Activated CD8-positive, alpha-beta T cell treated with anti-CD3 and anti-CD28 coated beads for 36 hours (primary cell): ENCODE data around the gene KDM1B. TPM values are rescaled to one million over a fixed set of nuclear protein-coding genes. Genes with fewer than 3 reads are reported as not detected.

ENCODE experiments used
- ATAC-seq: fragments of 200-7000 bp; cut with Tn5 transposase; one replicate; pipeline ENCODE4 v1.10.0; 2021; ENCODE audit warnings: mild to moderate bottlenecking, moderate library complexity
- CTCF ChIA-PET: fragments of 350-600 bp; sonication (Branson Sonifier 250); formaldehyde crosslinking; loops from one replicate; lab custom pipeline; 2021; ENCODE audit warnings: antibody characterized with exemption; lab: Charles Lee
- POLR2A ChIA-PET: fragments of 350-600 bp; sonication (Branson Sonifier 250); formaldehyde crosslinking; loops from one replicate; lab custom pipeline; 2021; ENCODE audit warnings: antibody characterized with exemption; lab: Charles Lee
- DNase-seq: peaks from one replicate; pipeline ENCODE4 v3.0.0-alpha.2; 2020
- H3K27ac Mint-ChIP-seq: one replicate; pipeline ENCODE4 v1.8.0; 2021; ENCODE audit warnings: mild to moderate bottlenecking, mixed read lengths
- H3K27me3 Mint-ChIP-seq: one replicate; pipeline ENCODE4 v1.8.0; 2021; ENCODE audit warnings: mixed read lengths
- H3K36me3 Mint-ChIP-seq: one replicate; pipeline ENCODE4 v1.8.0; 2021; ENCODE audit warnings: low read depth, mixed read lengths
- H3K4me1 Mint-ChIP-seq: one replicate; pipeline ENCODE4 v1.8.0; 2021; ENCODE audit warnings: low read depth, mixed read lengths
- H3K4me3 Mint-ChIP-seq: one replicate; pipeline ENCODE4 v1.8.0; 2021; ENCODE audit warnings: mild to moderate bottlenecking, moderate library complexity, mixed read lengths
- H3K9me3 Mint-ChIP-seq: one replicate; pipeline ENCODE4 v1.8.0; 2021; ENCODE audit warnings: mixed read lengths
- CTCF ChIP-seq: fragments of 200-600 bp; IDR thresholded peaks from one replicate; pipeline ENCODE4 v1.8.0; 2022; ENCODE audit warnings: antibody characterized with exemption, mild to moderate bottlenecking
- intact Hi-C: fragments of 100-400 bp; cut with micrococcal nuclease; formaldehyde crosslinking; loops from one replicate; pipeline ENCODE4 v1.10.0; 2022
- total RNA-seq, 2 experiments: library from RNA; stranded (reverse); gene quantifications; one replicate each; pipeline ENCODE4 v1.2.3, GENCODE V29; 2021

Gene KDM1B
- total RNA-seq, 2 experiments from 2014 or later = 10.9 to 12.2 TPM

DNA sequence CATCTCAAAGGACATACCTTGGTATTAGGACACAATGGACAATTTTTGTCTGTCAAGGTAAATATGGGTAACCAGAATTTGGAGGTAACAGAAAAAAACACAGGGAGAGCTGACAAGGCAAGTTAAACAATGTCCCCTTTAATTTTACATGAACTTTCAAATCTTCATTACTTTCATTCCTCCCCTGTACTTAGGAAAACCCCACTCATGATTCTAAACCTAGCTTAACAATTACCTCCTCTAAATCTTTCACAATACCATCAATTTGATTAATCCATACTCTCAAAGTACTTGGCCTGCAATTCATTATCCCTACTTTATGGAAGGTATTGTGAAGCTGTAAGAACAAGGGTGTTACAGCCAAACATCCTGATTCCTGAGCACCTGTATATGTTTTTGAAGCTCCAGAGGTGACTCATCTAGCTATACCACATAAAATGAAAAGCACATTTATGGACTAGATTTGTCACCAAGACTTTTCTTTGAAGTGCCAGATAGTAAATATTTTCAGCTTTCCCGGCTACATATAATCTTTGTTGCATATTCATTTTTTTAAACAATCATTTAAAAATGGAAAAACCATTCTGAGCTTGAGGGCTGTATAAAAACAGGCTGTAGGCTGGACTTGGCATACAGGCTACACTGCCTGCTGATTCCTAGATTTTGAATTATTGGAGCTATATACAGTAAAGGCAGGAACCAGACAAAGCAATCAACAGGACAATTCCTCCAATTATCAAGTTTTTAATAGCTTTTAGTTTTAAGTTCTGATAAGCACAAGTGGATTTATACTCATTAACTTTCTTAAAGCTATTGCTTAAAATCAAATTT lies 86.2 kb downstream of the KDM1B start:
- Mint-ChIP-seq H3K4me3 (no peak overlapping the region), H3K4me1 (peaks cover 49% of the 10 kb centered on the region), H3K9me3 (peaks cover 4% of the 10 kb centered on the region), H3K27me3 (no peaks in the 10 kb centered on the region), H3K36me3 (peaks cover 79% of the 10 kb centered on the region), H3K27ac (peak overlapping the region; percentile 8)
- intact Hi-C loops = no loop called here
- peak; percentile 28 for ATAC-seq
- TF ChIP-seq CTCF = no peak
- ChIA-PET POLR2A (interaction anchor here (0.8 to 1.6 kb wide), 5 partner anchors 12 to 87 kb away, joined by 3 to 5 read pairs (median 3); partner anchors contain the start of genes DEK, KDM1B and TPMT), CTCF (interaction anchor here (0.6 to 1.1 kb wide), 2 partner anchors 16 to 85 kb away, joined by 3 read pairs; no protein-coding TSS in a partner anchor)
- DNase-seq = no peak

DNA sequence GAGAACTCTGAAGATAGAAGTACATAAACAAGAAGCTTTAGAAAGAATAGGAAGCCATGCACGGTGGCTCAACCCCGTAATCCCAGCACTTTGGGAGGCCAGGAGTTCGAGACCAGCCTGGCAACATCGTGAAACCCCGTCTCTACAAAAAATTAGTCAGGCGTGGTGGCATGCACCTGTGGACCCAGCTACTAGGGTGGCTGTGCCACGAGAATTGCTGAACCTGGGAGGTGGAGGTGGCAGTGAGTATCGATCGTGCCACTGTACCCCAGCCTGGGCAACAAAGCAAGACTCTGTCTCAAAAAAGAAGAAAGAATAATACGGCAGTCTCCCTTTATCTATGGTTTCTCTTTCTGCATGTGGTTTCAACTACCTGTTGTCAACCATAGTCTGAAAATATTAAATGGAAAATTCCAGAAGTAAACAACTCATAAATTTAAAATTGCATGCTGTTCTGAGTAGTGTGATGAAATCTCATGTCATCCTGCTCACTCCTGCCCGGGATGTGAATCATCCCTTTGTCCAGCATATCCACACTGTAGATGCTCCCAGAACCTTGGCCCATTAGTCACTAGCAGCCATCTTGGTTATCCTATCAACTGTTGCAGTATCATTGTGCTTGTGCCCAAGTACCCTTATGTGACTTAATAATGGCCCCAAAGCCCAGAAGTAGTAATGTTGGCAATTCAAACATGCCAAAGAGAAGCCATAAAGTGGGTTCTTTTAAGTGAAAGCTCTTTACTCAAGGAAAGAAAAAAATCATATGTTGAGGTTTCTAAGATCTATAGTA lies 87.0 kb downstream of the KDM1B start:
- H3K36me3 Mint-ChIP-seq = peaks cover 80% of the 10 kb centered on the region
- no peak for DNase-seq
- H3K27ac Mint-ChIP-seq = peak overlapping the region; percentile 75
- H3K4me3 Mint-ChIP-seq = no peak overlapping the region
- peaks cover 4% of the 10 kb centered on the region for H3K9me3 Mint-ChIP-seq
- ATAC-seq = no peak
- intact Hi-C loops = no loop called here
- CTCF ChIA-PET = interaction anchor here (0.6 to 1.1 kb wide), 2 partner anchors 17 to 85 kb away, joined by 3 read pairs; no protein-coding TSS in a partner anchor
- peaks cover 55% of the 10 kb centered on the region for H3K4me1 Mint-ChIP-seq
- H3K27me3 Mint-ChIP-seq = no peaks in the 10 kb centered on the region
- no peak for TF ChIP-seq CTCF
- POLR2A ChIA-PET = interaction anchor here (0.7 to 1.6 kb wide), 5 partner anchors 12 to 87 kb away, joined by 3 to 5 read pairs (median 3); partner anchors contain the start of genes DEK, KDM1B and TPMT

DNA sequence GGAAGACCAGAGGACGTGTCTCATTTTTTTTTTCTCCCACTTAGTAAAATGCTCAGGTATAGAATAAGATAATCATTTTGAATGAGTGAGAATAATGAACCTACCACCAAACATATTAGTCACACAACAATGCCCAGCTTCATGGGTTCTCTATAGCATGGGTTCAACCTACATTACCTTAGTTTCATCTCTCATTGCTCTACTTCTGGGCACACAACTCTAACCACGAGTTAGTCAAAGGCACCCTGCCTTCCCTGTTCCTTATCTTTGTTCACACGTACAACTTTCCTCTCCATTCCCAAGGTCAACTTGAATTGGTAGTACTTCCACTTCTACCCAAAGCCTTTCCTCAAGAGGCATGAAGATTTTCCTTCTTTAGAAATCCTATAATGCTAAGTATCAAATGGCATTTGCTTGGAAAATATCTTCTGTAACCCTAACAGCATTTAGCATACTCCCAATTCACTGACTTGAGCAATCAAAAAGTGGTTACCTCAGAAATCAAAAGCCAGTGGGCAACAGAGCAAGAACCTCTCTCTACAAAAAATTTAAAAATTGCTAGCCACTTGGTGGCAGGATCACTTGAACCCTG lies 88.2 kb downstream of the KDM1B start:
- CTCF ChIA-PET = interaction anchor here (1.1 kb wide), 1 partner anchor 121 kb away, joined by 4 read pairs; the partner anchor contains the start of gene NHLRC1
- peaks cover 4% of the 10 kb centered on the region for H3K9me3 Mint-ChIP-seq
- H3K4me3 Mint-ChIP-seq = no peak overlapping the region
- peak; percentile 47 for ATAC-seq
- H3K36me3 Mint-ChIP-seq = peaks cover 81% of the 10 kb centered on the region
- H3K27me3 Mint-ChIP-seq = no peaks in the 10 kb centered on the region
- no peak for TF ChIP-seq CTCF
- intact Hi-C loops = no loop called here
- peaks cover 57% of the 10 kb centered on the region for H3K4me1 Mint-ChIP-seq
- no peak for DNase-seq
- POLR2A ChIA-PET = interaction anchor here (0.7 kb wide), 1 partner anchor 21 kb away, joined by 3 read pairs; the partner anchor contains the start of gene DEK
- H3K27ac Mint-ChIP-seq = peak overlapping the region; percentile 32

DNA sequence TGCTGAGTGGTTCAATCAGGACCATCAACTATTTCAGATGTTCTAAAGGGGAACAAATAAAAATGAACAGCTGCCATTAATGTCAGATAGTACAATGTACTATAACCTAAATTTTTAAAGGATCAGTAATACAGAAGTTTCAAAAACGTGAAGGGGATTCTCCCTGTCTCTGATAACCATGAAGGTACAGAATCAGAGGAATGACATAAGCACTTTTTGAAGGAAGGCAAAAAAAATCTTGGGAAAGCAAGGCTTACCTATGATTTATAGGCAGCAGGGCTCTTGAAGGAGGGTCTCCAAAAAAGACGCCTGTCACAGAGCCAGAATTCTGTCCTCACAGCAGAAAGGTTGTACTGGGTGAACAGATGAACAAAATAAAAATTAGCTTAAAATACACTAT lies 89.0 kb downstream of the KDM1B start:
- DNase-seq (no peak), ATAC-seq (no peak)
- Mint-ChIP-seq H3K9me3 (peaks cover 4% of the 10 kb centered on the region), H3K27ac (no peak overlapping the region), H3K36me3 (peaks cover 84% of the 10 kb centered on the region), H3K4me1 (peaks cover 58% of the 10 kb centered on the region), H3K27me3 (no peaks in the 10 kb centered on the region), H3K4me3 (no peak overlapping the region)
- TF ChIP-seq CTCF = no peak
- POLR2A ChIA-PET = interaction anchor here (0.6 to 1.4 kb wide), 3 partner anchors 19 to 90 kb away, joined by 3 to 4 read pairs (median 3); partner anchors contain the start of genes DEK and TPMT
- intact Hi-C loops = no loop called here
- CTCF ChIA-PET = interaction anchor here (1.1 kb wide), 1 partner anchor 122 kb away, joined by 4 read pairs; the partner anchor contains the start of gene NHLRC1
